Keratinocyte (primary cell): ENCODE data around the gene SMARCA4. TPM values are rescaled to one million over a fixed set of nuclear protein-coding genes. Genes with fewer than 3 reads are reported as not detected.
A peak's percentile ranks its signal among the peaks of the same experiment; 100 is the strongest.

ENCODE experiments used
- DNase-seq: peaks from one replicate; pipeline ENCODE4 v3.0.0-alpha.2; 2011; ENCODE audit warnings: low read depth, missing footprints, low spot score
- FAIRE-seq: peaks from 2 replicates; lab custom pipeline; 2011; peaks lifted over from hg19 to GRCh38; lab: Jason Lieb, UNC
- H2AFZ ChIP-seq: 2 replicates; pipeline ENCODE4 v1.6.0; 2012; ENCODE audit warnings: low read length, control low read depth, inconsistent platforms; ENCODE audit not compliant: control insufficient read depth
- H3K27ac ChIP-seq: 2 replicates; pipeline ENCODE4 v1.5.1; 2011; ENCODE audit warnings: low read length; ENCODE audit not compliant: control insufficient read depth, insufficient read depth
- H3K27me3 ChIP-seq: 3 replicates; pipeline ENCODE4 v1.6.0; 2011; ENCODE audit warnings: low read length; ENCODE audit not compliant: control insufficient read depth, insufficient read depth; ENCODE audit errors: extremely low read depth
- H3K36me3 ChIP-seq, 2 experiments: 2 replicates in 1 of 2; 3 replicates in 1 of 2; pipeline ENCODE4 v1.5.1; 2011; ENCODE audit warnings: low read length in 2 of 2, mild to moderate bottlenecking in 1 of 2; ENCODE audit not compliant: control insufficient read depth in 2 of 2, insufficient read depth in 2 of 2; ENCODE audit errors: extremely low read depth in 1 of 2
- H3K4me1 ChIP-seq: 3 replicates; pipeline ENCODE4 v1.5.1; 2011; ENCODE audit warnings: low read length; ENCODE audit not compliant: control insufficient read depth, insufficient read depth; ENCODE audit errors: extremely low read depth
- H3K4me2 ChIP-seq: 3 replicates; pipeline ENCODE4 v1.6.0; 2011; ENCODE audit warnings: low read depth, low read length; ENCODE audit not compliant: control insufficient read depth, insufficient read depth; ENCODE audit errors: extremely low read depth
- H3K4me3 ChIP-seq, 3 experiments: fragments of 200-600 bp in 1 of 3; sonication (generic) in 1 of 3; 2 replicates in 2 of 3; 3 replicates in 1 of 3; pipeline ENCODE4 v1.5.1; 2011 to 2016; ENCODE audit warnings: low read length in 3 of 3, mild to moderate bottlenecking in 3 of 3, control low read depth in 2 of 3, inconsistent platforms in 1 of 3, low read depth in 1 of 3, mixed read lengths in 1 of 3, mixed run types in 1 of 3, moderate library complexity in 1 of 3; ENCODE audit not compliant: control insufficient read depth in 2 of 3, insufficient read depth in 2 of 3; ENCODE audit errors: extremely low read depth in 1 of 3
- H3K79me2 ChIP-seq: 2 replicates; pipeline ENCODE4 v1.6.0; 2012; ENCODE audit warnings: low read length; ENCODE audit not compliant: control insufficient read depth, insufficient read depth
- H3K9ac ChIP-seq: 3 replicates; pipeline ENCODE4 v1.6.0; 2011; ENCODE audit warnings: low read length; ENCODE audit not compliant: control insufficient read depth, insufficient read depth; ENCODE audit errors: extremely low read depth
- H3K9me1 ChIP-seq: 3 replicates; pipeline ENCODE4 v1.6.0; 2011; ENCODE audit warnings: low read length; ENCODE audit not compliant: control insufficient read depth, insufficient read depth; ENCODE audit errors: extremely low read depth
- H3K9me3 ChIP-seq: 2 replicates; pipeline ENCODE4 v1.5.1; 2012; ENCODE audit warnings: low read depth, low read length; ENCODE audit not compliant: control insufficient read depth
- H4K20me1 ChIP-seq: 3 replicates; pipeline ENCODE4 v1.6.0; 2011; ENCODE audit warnings: low read length; ENCODE audit not compliant: control insufficient read depth, insufficient read depth; ENCODE audit errors: extremely low read depth
- EZH2 ChIP-seq: IDR thresholded peaks from one replicate; pipeline ENCODE4 v1.6.1; 2012; ENCODE audit warnings: inconsistent platforms, mild to moderate bottlenecking, low read length, moderate library complexity
- dilution Hi-C: fragments of 300-500 bp; cut with MboI; formaldehyde crosslinking; loops from one replicate; pipeline ENCODE4 v1.7.0; 2020; ENCODE audit warnings: low sequenced_read_pairs; ENCODE audit not compliant: extremely low pct_ligation_motif_present
- polyA plus RNA-seq, 5 experiments: library from polyadenylated mRNA; depleted of rRNA in 3 of 5; stranded (reverse) in 3 of 5; stranded (forward) in 1 of 5; unstranded in 1 of 5; fragments of >200 nt; gene quantifications; 1 replicate in 1 of 5; 2 replicates in 3 of 5; 3 replicates in 1 of 5; pipeline versions ENCODE4 v1.2.1 to v1.2.3, GENCODE V29; 2011 to 2012; ENCODE audit warnings: missing spikeins in 2 of 5, low read depth in 1 of 5, low replicate concordance in 1 of 5
- TF ChIP-seq, protein P1 (sequence below), 3 experiments: IDR thresholded peaks in 1 of 3; conservative IDR thresholded peaks in 1 of 3; optimal IDR thresholded peaks in 1 of 3; 2 replicates in 2 of 3; 3 replicates in 1 of 3; pipeline versions ENCODE3 to v1.5.1; 2011; ENCODE audit warnings: low read length in 3 of 3, mild to moderate bottlenecking in 3 of 3, moderate library complexity in 2 of 3, control low read depth in 1 of 3, inconsistent platforms in 1 of 3; ENCODE audit not compliant: insufficient read depth in 2 of 3; ENCODE audit errors: extremely low read depth in 1 of 3

Gene SMARCA4
- polyA plus RNA-seq, 1 donor (not counting 4 experiments of a cell fraction or from before 2014, with no cell fraction given), result 33.1 TPM

DNA sequence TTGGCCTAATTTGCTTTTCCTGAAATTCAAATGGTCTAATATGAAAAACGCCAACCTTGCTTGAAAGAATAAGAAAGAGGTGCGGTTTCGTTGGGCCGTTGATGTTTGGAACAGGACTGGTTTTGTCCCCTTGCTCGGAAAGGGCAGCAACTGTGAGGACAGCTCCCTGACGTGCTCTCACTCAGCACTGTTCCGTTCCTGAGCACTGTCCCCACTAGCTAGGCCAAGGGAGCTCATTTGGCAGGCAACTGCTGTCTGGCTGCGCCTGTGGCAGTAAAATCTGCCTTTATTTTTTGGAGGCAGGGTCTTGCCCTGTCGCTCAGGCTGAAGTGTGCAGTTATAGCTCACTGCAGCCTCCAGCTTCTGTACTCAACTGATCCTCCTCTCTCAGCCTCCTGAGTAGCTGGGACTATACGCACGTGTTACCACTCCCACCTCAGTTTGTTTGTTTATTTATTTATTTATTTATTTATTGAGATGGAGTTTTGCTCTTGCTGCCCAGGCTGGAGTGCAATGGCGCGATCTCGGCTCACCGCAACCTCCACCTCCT lies 132.9 kb downstream of the SMARCA4 start:
- Histone ChIP-seq H3K9me3 (no peaks in the 10 kb centered on the region), H3K4me1 (peaks cover 67% of the 10 kb centered on the region), H3K27me3 (no peaks in the 10 kb centered on the region), H3K4me3 (peak overlapping the region; percentile 19 to 75 (median 35)), H3K9ac (peak overlapping the region; percentile 94), H3K27ac (peak overlapping the region; percentile 90), H3K36me3 (peaks cover 32 to 64% of the 10 kb centered on the region in 2 experiments), H4K20me1 (peaks cover 57% of the 10 kb centered on the region), H3K4me2 (peak overlapping the region; percentile 70), H3K79me2 (peaks cover 89% of the 10 kb centered on the region), H3K9me1 (peaks cover 3% of the 10 kb centered on the region), H2AFZ (no peak overlapping the region)
- TF ChIP-seq, protein P1, sequence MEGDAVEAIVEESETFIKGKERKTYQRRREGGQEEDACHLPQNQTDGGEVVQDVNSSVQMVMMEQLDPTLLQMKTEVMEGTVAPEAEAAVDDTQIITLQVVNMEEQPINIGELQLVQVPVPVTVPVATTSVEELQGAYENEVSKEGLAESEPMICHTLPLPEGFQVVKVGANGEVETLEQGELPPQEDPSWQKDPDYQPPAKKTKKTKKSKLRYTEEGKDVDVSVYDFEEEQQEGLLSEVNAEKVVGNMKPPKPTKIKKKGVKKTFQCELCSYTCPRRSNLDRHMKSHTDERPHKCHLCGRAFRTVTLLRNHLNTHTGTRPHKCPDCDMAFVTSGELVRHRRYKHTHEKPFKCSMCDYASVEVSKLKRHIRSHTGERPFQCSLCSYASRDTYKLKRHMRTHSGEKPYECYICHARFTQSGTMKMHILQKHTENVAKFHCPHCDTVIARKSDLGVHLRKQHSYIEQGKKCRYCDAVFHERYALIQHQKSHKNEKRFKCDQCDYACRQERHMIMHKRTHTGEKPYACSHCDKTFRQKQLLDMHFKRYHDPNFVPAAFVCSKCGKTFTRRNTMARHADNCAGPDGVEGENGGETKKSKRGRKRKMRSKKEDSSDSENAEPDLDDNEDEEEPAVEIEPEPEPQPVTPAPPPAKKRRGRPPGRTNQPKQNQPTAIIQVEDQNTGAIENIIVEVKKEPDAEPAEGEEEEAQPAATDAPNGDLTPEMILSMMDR (optimal IDR thresholded peaks at IDR 0.05 in 1 of 3, IDR thresholded peaks at IDR 0.05 in 1 of 3, conservative IDR thresholded peaks at IDR 0.05 in 1 of 3; ENCODE audit: extremely low read depth in 1 of 3, insufficient read depth in 2 of 3, low read length in 3 of 3), result no peak
- TF ChIP-seq EZH2, result no peak
- FAIRE-seq, result no peak
- dilution Hi-C loops, result no loop called here
- DNase-seq, result no peak

DNA sequence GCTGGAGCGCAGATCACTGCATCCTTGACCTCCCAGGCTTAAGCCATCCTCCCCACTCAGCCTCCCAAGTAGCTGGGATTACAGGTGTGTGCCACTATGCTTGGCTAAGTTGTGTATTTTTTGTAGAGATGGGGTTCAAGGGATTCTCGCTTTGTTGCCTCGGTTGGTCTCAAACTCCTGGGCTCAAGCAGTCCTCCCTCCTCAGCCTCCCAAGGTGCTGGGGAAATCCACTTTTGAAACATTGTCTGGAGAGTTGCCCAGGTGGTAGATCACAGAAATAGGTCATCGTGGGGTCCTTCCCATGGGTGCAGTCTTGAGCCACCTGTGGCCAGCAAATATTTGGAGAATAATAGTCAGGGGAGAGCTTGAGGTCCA lies 133.7 kb downstream of the SMARCA4 start:
- peak overlapping the region; percentile 97 for H3K27ac ChIP-seq
- H4K20me1 ChIP-seq, result peaks cover 62% of the 10 kb centered on the region
- peak overlapping the region in 2 of 3 experiments; percentile 6 to 51 for H3K4me3 ChIP-seq
- DNase-seq, result no peak
- dilution Hi-C loops, result no loop called here
- H2AFZ ChIP-seq, result no peak overlapping the region
- H3K9me1 ChIP-seq, result peaks cover 3% of the 10 kb centered on the region
- peak overlapping the region; percentile 75 for H3K9ac ChIP-seq
- TF ChIP-seq, protein P1 (optimal IDR thresholded peaks at IDR 0.05 in 1 of 3, IDR thresholded peaks at IDR 0.05 in 1 of 3, conservative IDR thresholded peaks at IDR 0.05 in 1 of 3; ENCODE audit: extremely low read depth in 1 of 3, insufficient read depth in 2 of 3, low read length in 3 of 3), result no peak
- TF ChIP-seq EZH2, result no peak
- peaks cover 63% of the 10 kb centered on the region for H3K4me1 ChIP-seq
- FAIRE-seq, result no peak
- no peaks in the 10 kb centered on the region for H3K27me3 ChIP-seq
- H3K79me2 ChIP-seq, result peaks cover 93% of the 10 kb centered on the region
- H3K36me3 ChIP-seq, result peaks cover 33 to 66% of the 10 kb centered on the region in 2 experiments
- no peaks in the 10 kb centered on the region for H3K9me3 ChIP-seq
- peak overlapping the region; percentile 82 for H3K4me2 ChIP-seq
